Measurements from ENCODE around the gene RPS26. TPM values are rescaled to one million over a fixed set of nuclear protein-coding genes. Genes with fewer than 3 reads are reported as not detected.

The RPS26 gene
- total and polyA plus RNA-seq, 2 of the 13 experiments (the other 11 are each of a cell fraction or from before 2014, with no cell fraction given) = 150 to 421 TPM

GRCh38 chr12:56080556-56081138 is 38.9 kb downstream of the RPS26 start (continued):
- TF ChIP-seq ZNF441 (CRISPR knock-in tag; IDR thresholded peaks at IDR 0.05; ENCODE audit: borderline replicate concordance) = no peak
- TF ChIP-seq SIX1 (CRISPR knock-in tag; IDR thresholded peaks at IDR 0.05; ENCODE audit: borderline replicate concordance) = no peak
- TF ChIP-seq RCOR2 (CRISPR knock-in tag; IDR thresholded peaks at IDR 0.05) = peak; percentile 87
- TF ChIP-seq ZNF737 (CRISPR knock-in tag; IDR thresholded peaks at IDR 0.05; ENCODE audit: borderline replicate concordance) = no peak
- TF ChIP-seq ETV6 (CRISPR knock-in tag; conservative IDR thresholded peaks at IDR 0.05) = no peak; the same call in 1 of the 2 replicates
- TF ChIP-seq TGIF2 (CRISPR knock-in tag; IDR thresholded peaks at IDR 0.05) = peak; percentile 11; the same call in 1 of the 2 replicates
- TF ChIP-seq TMF1 (CRISPR knock-in tag; IDR thresholded peaks at IDR 0.05; ENCODE audit: low read depth) = no peak
- no peak for TF ChIP-seq STAT5B (CRISPR knock-in tag; IDR thresholded peaks at IDR 0.05)
- TF ChIP-seq ZNF883 (CRISPR knock-in tag; IDR thresholded peaks at IDR 0.05; ENCODE audit: not compliant biosample characterization) = no peak
- no peak for TF ChIP-seq ZNF138 (CRISPR knock-in tag; IDR thresholded peaks at IDR 0.05; ENCODE audit: low read depth)
- peak; percentile 54; the same call in 1 of the 2 replicates for TF ChIP-seq ZNF558 (CRISPR knock-in tag; IDR thresholded peaks at IDR 0.05; ENCODE audit: borderline replicate concordance)
- TF ChIP-seq, protein P1, sequence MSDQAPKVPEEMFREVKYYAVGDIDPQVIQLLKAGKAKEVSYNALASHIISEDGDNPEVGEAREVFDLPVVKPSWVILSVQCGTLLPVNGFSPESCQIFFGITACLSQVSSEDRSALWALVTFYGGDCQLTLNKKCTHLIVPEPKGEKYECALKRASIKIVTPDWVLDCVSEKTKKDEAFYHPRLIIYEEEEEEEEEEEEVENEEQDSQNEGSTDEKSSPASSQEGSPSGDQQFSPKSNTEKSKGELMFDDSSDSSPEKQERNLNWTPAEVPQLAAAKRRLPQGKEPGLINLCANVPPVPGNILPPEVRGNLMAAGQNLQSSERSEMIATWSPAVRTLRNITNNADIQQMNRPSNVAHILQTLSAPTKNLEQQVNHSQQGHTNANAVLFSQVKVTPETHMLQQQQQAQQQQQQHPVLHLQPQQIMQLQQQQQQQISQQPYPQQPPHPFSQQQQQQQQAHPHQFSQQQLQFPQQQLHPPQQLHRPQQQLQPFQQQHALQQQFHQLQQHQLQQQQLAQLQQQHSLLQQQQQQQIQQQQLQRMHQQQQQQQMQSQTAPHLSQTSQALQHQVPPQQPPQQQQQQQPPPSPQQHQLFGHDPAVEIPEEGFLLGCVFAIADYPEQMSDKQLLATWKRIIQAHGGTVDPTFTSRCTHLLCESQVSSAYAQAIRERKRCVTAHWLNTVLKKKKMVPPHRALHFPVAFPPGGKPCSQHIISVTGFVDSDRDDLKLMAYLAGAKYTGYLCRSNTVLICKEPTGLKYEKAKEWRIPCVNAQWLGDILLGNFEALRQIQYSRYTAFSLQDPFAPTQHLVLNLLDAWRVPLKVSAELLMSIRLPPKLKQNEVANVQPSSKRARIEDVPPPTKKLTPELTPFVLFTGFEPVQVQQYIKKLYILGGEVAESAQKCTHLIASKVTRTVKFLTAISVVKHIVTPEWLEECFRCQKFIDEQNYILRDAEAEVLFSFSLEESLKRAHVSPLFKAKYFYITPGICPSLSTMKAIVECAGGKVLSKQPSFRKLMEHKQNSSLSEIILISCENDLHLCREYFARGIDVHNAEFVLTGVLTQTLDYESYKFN (CRISPR knock-in tag; conservative IDR thresholded peaks at IDR 0.05) = peak; percentile 80
- no peak for TF ChIP-seq ZNF615 (CRISPR knock-in tag; IDR thresholded peaks at IDR 0.05; ENCODE audit: borderline replicate concordance)
- TF ChIP-seq, protein P2, sequence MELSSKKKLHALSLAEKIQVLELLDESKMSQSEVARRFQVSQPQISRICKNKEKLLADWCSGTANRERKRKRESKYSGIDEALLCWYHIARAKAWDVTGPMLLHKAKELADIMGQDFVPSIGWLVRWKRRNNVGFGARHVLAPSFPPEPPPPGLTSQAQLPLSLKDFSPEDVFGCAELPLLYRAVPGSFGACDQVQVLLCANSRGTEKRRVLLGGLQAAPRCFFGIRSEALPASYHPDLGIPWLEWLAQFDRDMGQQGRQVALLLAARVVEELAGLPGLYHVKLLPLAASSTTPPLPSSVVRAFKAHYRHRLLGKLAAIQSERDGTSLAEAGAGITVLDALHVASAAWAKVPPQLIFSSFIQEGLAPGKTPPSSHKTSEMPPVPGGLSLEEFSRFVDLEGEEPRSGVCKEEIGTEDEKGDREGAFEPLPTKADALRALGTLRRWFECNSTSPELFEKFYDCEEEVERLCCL (CRISPR knock-in tag; IDR thresholded peaks at IDR 0.05; ENCODE audit: borderline replicate concordance) = no peak
- TF ChIP-seq, protein P3, sequence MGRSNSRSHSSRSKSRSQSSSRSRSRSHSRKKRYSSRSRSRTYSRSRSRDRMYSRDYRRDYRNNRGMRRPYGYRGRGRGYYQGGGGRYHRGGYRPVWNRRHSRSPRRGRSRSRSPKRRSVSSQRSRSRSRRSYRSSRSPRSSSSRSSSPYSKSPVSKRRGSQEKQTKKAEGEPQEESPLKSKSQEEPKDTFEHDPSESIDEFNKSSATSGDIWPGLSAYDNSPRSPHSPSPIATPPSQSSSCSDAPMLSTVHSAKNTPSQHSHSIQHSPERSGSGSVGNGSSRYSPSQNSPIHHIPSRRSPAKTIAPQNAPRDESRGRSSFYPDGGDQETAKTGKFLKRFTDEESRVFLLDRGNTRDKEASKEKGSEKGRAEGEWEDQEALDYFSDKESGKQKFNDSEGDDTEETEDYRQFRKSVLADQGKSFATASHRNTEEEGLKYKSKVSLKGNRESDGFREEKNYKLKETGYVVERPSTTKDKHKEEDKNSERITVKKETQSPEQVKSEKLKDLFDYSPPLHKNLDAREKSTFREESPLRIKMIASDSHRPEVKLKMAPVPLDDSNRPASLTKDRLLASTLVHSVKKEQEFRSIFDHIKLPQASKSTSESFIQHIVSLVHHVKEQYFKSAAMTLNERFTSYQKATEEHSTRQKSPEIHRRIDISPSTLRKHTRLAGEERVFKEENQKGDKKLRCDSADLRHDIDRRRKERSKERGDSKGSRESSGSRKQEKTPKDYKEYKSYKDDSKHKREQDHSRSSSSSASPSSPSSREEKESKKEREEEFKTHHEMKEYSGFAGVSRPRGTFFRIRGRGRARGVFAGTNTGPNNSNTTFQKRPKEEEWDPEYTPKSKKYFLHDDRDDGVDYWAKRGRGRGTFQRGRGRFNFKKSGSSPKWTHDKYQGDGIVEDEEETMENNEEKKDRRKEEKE (IDR thresholded peaks at IDR 0.05) = no peak
- 0 out of 2 replicates have a peak, but pooled peaks have one; percentile 34 for TF ChIP-seq REL (CRISPR knock-in tag; conservative IDR thresholded peaks at IDR 0.05)
- TF ChIP-seq, protein P4, sequence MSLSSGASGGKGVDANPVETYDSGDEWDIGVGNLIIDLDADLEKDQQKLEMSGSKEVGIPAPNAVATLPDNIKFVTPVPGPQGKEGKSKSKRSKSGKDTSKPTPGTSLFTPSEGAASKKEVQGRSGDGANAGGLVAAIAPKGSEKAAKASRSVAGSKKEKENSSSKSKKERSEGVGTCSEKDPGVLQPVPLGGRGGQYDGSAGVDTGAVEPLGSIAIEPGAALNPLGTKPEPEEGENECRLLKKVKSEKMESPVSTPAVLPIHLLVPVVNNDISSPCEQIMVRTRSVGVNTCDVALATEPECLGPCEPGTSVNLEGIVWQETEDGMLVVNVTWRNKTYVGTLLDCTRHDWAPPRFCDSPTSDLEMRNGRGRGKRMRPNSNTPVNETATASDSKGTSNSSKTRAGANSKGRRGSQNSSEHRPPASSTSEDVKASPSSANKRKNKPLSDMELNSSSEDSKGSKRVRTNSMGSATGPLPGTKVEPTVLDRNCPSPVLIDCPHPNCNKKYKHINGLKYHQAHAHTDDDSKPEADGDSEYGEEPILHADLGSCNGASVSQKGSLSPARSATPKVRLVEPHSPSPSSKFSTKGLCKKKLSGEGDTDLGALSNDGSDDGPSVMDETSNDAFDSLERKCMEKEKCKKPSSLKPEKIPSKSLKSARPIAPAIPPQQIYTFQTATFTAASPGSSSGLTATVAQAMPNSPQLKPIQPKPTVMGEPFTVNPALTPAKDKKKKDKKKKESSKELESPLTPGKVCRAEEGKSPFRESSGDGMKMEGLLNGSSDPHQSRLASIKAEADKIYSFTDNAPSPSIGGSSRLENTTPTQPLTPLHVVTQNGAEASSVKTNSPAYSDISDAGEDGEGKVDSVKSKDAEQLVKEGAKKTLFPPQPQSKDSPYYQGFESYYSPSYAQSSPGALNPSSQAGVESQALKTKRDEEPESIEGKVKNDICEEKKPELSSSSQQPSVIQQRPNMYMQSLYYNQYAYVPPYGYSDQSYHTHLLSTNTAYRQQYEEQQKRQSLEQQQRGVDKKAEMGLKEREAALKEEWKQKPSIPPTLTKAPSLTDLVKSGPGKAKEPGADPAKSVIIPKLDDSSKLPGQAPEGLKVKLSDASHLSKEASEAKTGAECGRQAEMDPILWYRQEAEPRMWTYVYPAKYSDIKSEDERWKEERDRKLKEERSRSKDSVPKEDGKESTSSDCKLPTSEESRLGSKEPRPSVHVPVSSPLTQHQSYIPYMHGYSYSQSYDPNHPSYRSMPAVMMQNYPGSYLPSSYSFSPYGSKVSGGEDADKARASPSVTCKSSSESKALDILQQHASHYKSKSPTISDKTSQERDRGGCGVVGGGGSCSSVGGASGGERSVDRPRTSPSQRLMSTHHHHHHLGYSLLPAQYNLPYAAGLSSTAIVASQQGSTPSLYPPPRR (CRISPR knock-in tag; IDR thresholded peaks at IDR 0.05; ENCODE audit: borderline replicate concordance) = peak; percentile 68
